ENCODE results near the gene SLC66A3.
A peak's percentile ranks its signal among the peaks of the same experiment; 100 is the strongest.

The SLC66A3 gene

DNA sequence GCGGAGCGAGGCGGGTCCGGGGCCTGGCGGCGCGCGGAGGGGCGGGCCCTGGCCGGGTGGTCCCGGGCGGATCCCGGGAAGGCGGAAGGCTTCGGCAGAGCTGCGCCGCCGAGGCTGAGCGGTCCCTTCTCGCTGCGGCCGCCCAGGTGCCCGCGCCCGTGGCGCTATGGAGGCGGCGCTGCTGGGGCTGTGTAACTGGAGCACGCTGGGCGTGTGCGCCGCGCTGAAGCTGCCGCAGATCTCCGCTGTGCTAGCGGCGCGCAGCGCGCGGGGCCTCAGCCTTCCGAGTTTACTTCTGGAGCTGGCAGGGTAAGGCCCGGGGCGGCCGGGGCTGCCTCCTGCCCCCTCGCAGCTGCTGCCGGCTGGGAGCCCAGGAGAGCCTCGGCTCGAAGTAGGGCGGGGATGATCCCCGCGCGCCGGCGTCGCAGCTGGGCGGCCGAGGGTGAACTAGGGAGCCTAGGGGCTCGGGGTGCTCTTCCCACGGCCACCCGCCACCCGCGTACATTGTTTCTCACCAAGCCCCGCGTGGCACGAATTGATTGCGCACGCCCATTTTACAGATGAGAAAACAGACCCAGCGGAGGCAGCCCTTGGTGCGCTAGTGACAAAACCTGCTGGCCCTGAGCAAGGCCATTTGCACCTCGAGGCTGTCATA lies at the start of gene SLC66A3:
Gene SLC66A3 (plus strand): TSS at position 87 of the 655 bp plus-strand sequence. CDS start 80 bp downstream, at position 167.
- Histone ChIP-seq H3K4me3 (ENCODE audit: low read length in 2 of 2) (peak within 1 kb of the TSS; percentile 83), H3K4me1 (ENCODE audit: control insufficient read depth, insufficient read depth, low read length) (peaks cover 24% of the 10 kb centered on the region), H3K27ac (ENCODE audit: low read length) (peak within 1 kb of the TSS; percentile 90), H3K36me3 (ENCODE audit: control insufficient read depth in 2 of 2, insufficient read depth in 2 of 2, low read length in 2 of 2) (no peaks in the 10 kb centered on the region), H3K9ac (ENCODE audit: low read length in 2 of 2) (peak within 1 kb of the TSS; percentile 88), H3K9me3 (ENCODE audit: control insufficient read depth in 2 of 2, low read length in 2 of 2) (no peaks in the 10 kb centered on the region), H3K27me3 (ENCODE audit: control insufficient read depth in 1 of 2, insufficient read depth in 2 of 2, low read length in 2 of 2) (no peaks in the 10 kb centered on the region)

DNA sequence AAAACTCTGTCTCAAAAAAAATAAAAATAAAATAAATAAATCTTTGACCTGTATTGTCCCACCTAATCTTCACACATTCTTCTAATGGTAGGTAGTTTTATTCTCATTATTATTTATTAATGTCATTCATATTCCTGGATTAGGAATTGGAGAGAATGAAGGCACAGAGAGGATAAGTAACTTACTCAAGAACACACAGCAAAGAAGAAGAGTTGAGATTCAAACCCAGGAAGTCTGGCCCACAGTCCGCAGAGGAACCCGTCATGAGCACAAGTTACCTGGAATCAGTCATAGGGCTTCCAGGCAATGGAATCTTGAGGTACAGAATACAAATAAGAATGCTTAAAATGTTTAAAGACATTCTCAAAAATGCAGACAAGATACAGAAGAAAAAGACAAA lies 46.3 kb upstream of the SLC66A3 start:
- H3K9ac ChIP-seq (ENCODE audit: low read length in 2 of 2) = no peak overlapping the region
- H3K36me3 ChIP-seq (ENCODE audit: control insufficient read depth in 2 of 2, insufficient read depth in 2 of 2, low read length in 2 of 2) = no peaks in the 10 kb centered on the region
- H3K9me3 ChIP-seq (ENCODE audit: control insufficient read depth in 2 of 2, low read length in 2 of 2) = no peaks in the 10 kb centered on the region
- no peak overlapping the region for H3K27ac ChIP-seq (ENCODE audit: low read length)
- no peaks in the 10 kb centered on the region for H3K4me1 ChIP-seq (ENCODE audit: control insufficient read depth, insufficient read depth, low read length)
- peaks cover 0 to 3% of the 10 kb centered on the region in 2 donors for H3K27me3 ChIP-seq (ENCODE audit: control insufficient read depth in 1 of 2, insufficient read depth in 2 of 2, low read length in 2 of 2)
- H3K4me3 ChIP-seq (ENCODE audit: low read length in 2 of 2) = no peak overlapping the region

DNA sequence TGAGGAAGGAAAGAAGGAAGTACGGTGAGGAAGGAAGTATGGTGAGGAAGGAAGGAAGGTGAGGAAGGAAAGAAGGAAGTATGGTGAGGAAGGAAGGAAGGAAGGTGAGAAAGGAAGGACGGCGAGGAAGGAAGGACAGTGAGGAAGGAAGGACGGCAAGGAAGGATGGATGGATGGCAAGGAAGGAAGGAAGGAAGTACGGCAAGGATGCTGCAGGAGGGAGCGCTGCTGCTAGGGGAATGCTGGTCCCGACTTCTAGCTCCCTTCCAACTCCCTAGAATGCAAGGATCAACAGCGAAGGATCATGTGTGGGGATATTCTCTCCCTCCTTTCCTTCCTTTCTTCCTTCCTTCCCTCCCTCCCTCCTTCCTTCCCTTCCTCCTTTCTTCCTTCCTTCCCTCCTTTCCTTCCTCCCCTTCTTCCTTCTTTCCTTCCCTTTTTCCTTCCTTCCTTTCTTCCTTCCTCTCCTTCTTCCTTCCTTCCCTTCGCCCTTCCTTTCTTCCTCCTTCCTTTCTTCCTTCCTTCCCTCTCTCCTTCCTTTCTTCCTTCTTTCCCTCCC lies 42.3 kb upstream of the SLC66A3 start:
- H3K4me3 ChIP-seq (ENCODE audit: low read length in 2 of 2) = no peak overlapping the region
- H3K36me3 ChIP-seq (ENCODE audit: control insufficient read depth in 2 of 2, insufficient read depth in 2 of 2, low read length in 2 of 2) = no peaks in the 10 kb centered on the region
- H3K4me1 ChIP-seq (ENCODE audit: control insufficient read depth, insufficient read depth, low read length) = no peaks in the 10 kb centered on the region
- peaks cover 0 to 3% of the 10 kb centered on the region in 2 donors for H3K27me3 ChIP-seq (ENCODE audit: control insufficient read depth in 1 of 2, insufficient read depth in 2 of 2, low read length in 2 of 2)
- no peak overlapping the region for H3K9ac ChIP-seq (ENCODE audit: low read length in 2 of 2)
- no peaks in the 10 kb centered on the region for H3K9me3 ChIP-seq (ENCODE audit: control insufficient read depth in 2 of 2, low read length in 2 of 2)
- H3K27ac ChIP-seq (ENCODE audit: low read length) = no peak overlapping the region

DNA sequence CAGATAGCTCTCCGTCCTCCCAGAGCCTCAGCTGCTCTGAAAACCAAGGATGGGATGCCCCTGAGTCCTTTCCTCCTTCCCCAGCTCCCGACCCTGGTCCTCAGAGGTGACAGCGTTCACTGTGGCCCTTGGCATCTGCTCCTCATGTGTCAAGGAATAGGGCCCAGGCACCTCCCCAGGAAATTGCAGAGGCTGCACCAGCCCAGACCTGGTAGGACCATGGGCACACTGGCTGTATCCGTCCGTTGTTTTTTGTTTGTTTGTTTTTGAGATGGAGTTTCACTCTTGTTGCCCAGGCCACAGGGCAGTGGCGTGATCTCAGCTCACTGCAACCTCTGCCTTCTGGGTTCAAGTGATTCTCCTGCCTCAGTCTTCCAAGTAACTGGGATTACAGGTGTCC lies 37.5 kb upstream of the SLC66A3 start:
- Histone ChIP-seq H3K27ac (ENCODE audit: low read length) (no peak overlapping the region), H3K4me3 (ENCODE audit: low read length in 2 of 2) (no peak overlapping the region), H3K4me1 (ENCODE audit: control insufficient read depth, insufficient read depth, low read length) (peaks cover 3% of the 10 kb centered on the region), H3K27me3 (ENCODE audit: control insufficient read depth in 1 of 2, insufficient read depth in 2 of 2, low read length in 2 of 2) (no peaks in the 10 kb centered on the region), H3K9me3 (ENCODE audit: control insufficient read depth in 2 of 2, low read length in 2 of 2) (no peaks in the 10 kb centered on the region), H3K9ac (ENCODE audit: low read length in 2 of 2) (no peak overlapping the region), H3K36me3 (ENCODE audit: control insufficient read depth in 2 of 2, insufficient read depth in 2 of 2, low read length in 2 of 2) (no peaks in the 10 kb centered on the region)

DNA sequence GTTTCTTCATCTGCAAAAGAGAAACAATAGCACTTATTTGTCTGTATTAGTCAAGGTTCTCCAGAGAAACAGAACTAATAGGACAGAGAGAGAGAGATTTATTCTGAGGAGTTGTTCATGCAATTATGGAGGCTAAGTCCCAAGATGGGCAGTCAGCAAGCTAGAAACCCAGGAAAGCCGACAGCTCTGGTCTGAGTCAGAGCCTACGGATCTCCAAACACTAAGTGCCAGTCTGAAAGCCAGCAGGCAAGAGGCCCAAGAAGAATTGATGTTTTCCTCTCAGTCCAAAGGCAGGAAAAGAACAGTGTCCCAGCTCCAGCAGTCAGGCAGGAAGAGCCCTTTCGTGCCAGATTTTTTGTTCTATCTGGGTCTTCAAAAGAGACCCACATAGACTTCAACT lies 36.5 kb upstream of the SLC66A3 start:
- Histone ChIP-seq H3K4me1 (ENCODE audit: control insufficient read depth, insufficient read depth, low read length) (peaks cover 3% of the 10 kb centered on the region), H3K9ac (ENCODE audit: low read length in 2 of 2) (no peak overlapping the region), H3K27ac (ENCODE audit: low read length) (no peak overlapping the region), H3K9me3 (ENCODE audit: control insufficient read depth in 2 of 2, low read length in 2 of 2) (no peaks in the 10 kb centered on the region), H3K36me3 (ENCODE audit: control insufficient read depth in 2 of 2, insufficient read depth in 2 of 2, low read length in 2 of 2) (no peaks in the 10 kb centered on the region), H3K27me3 (ENCODE audit: control insufficient read depth in 1 of 2, insufficient read depth in 2 of 2, low read length in 2 of 2) (no peaks in the 10 kb centered on the region), H3K4me3 (ENCODE audit: low read length in 2 of 2) (no peak overlapping the region)

DNA sequence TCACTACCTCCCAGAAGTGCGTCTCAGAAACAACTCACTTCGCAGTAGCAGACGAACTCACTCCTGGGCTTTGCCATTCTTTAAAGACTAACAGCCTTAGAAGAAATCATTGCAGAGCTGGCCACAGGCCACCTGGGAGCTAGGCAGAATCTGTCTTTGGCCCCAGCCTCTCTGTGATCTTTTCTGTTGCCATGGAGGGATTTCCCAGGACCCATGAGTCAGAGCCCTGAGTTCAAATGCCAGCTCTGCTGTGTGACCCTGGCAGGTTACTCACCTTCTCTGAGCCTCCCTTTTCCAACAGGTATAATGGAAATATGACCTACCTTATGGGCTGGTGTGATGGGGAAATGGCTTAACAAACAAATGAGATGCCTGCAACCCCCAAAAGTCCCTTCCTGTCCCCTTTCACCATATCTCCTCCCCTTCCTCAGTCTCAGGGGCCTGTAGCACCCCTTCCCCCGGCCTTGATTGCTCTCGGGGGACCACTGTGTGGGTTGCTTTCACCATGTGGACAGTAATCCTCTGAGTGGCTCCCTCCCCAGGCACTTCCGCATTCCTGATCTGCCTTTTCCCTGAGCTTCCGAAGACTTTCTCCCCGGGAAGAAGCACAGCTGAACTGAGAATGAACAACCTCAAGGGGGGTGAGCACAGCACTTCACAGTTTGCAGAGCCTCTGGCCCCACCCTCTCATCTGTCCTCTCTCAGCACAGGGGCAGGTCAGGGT lies 34.0 kb upstream of the SLC66A3 start:
- H3K4me3 ChIP-seq (ENCODE audit: low read length in 2 of 2) = no peak overlapping the region
- no peaks in the 10 kb centered on the region for H3K36me3 ChIP-seq (ENCODE audit: control insufficient read depth in 2 of 2, insufficient read depth in 2 of 2, low read length in 2 of 2)

DNA sequence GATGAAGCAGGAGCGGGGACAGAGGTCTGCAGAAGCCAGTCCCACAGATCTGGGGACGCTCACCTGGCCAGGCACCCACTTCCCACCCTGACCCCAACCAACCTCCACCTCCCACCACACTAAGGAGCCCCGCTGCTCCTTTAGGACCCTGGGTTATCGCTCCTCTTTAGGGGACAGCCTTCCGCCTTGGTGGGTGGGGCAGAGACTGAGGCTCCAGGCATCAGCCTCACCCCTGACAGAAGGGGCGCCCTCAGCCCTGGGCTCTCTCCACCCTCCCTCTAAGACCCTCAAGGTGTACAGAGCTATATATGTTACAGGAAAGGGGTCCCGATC lies 33.5 kb upstream of the SLC66A3 start:
- Histone ChIP-seq H3K36me3 (ENCODE audit: control insufficient read depth in 2 of 2, insufficient read depth in 2 of 2, low read length in 2 of 2) (no peaks in the 10 kb centered on the region), H3K4me3 (ENCODE audit: low read length in 2 of 2) (no peak overlapping the region), H3K27ac (ENCODE audit: low read length) (no peak overlapping the region), H3K9me3 (ENCODE audit: control insufficient read depth in 2 of 2, low read length in 2 of 2) (no peaks in the 10 kb centered on the region), H3K27me3 (ENCODE audit: control insufficient read depth in 1 of 2, insufficient read depth in 2 of 2, low read length in 2 of 2) (no peaks in the 10 kb centered on the region), H3K9ac (ENCODE audit: low read length in 2 of 2) (no peak overlapping the region), H3K4me1 (ENCODE audit: control insufficient read depth, insufficient read depth, low read length) (peaks cover 3% of the 10 kb centered on the region)

More for the DNA sequence above, 34.0 kb upstream of the SLC66A3 start:
- H3K4me1 ChIP-seq (ENCODE audit: control insufficient read depth, insufficient read depth, low read length) = peaks cover 3% of the 10 kb centered on the region
- no peak overlapping the region for H3K9ac ChIP-seq (ENCODE audit: low read length in 2 of 2)
- H3K27ac ChIP-seq (ENCODE audit: low read length) = no peak overlapping the region
- H3K27me3 ChIP-seq (ENCODE audit: control insufficient read depth in 1 of 2, insufficient read depth in 2 of 2, low read length in 2 of 2) = no peaks in the 10 kb centered on the region
- H3K9me3 ChIP-seq (ENCODE audit: control insufficient read depth in 2 of 2, low read length in 2 of 2) = no peaks in the 10 kb centered on the region

DNA sequence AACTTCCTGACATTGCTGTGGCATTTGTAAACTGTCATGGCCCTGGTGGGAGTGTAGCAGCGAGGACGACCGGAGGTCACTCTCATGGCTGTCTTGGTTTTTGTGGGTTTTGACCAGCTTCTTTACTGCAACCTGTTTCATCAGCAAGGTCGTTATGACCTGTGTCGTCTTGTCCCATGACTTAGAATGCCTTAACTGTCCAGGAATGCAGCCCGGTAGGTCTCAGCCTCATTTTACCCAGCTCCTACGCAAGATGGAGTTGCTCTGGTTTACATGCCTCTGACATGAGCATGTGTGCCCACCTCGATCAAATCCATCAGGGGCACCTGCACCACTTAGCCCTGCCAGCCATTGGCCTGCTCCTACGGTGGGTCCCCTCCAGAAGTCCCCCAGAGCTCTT lies 32.9 kb upstream of the SLC66A3 start:
- H3K9me3 ChIP-seq (ENCODE audit: control insufficient read depth in 2 of 2, low read length in 2 of 2) = no peaks in the 10 kb centered on the region

DNA sequence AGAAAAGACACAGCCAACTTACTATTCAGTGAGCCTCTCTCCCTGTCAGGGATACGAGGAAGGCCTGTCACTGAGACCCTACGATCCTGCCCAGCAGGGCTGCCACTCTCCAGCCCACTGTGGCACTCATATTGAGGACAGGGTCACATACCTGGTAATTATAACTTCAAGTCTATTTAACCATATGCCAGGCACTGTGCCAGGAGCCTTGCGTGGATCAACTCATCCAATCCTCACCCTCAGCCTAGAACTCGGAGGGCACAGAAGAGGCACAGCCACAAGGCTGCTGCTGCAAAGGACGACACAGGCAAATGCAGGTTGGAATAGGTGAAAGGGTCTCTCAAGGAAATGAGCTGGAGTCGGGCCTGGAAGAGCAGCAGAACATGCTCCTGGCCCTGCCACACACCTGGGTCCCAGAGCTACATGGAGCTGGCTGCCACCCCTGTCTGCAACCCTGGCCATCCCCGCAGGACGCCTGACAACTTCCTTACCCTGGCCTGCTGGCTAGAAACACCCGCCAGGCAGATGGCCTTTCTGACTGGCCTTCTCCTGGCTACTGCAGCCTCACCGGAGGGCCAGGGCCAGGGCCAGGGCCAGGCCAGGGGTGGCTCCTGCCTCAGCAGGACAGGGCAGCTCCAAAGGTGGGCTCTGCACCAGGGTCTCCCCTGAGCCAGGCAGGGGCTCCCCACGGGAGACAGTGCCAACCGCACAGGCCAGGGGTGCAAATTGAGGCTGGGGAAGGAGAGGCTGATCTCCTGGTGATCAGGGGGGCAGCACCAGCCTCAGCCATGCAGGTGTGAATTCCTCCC lies 32.1 kb upstream of the SLC66A3 start:
- H3K9me3 ChIP-seq (ENCODE audit: control insufficient read depth in 2 of 2, low read length in 2 of 2) = no peaks in the 10 kb centered on the region
- H3K9ac ChIP-seq (ENCODE audit: low read length in 2 of 2) = no peak overlapping the region
- no peaks in the 10 kb centered on the region for H3K36me3 ChIP-seq (ENCODE audit: control insufficient read depth in 2 of 2, insufficient read depth in 2 of 2, low read length in 2 of 2)
- H3K27ac ChIP-seq (ENCODE audit: low read length) = no peak overlapping the region
- H3K4me1 ChIP-seq (ENCODE audit: control insufficient read depth, insufficient read depth, low read length) = peaks cover 3% of the 10 kb centered on the region
- H3K4me3 ChIP-seq (ENCODE audit: low read length in 2 of 2) = no peak overlapping the region
- H3K27me3 ChIP-seq (ENCODE audit: control insufficient read depth in 1 of 2, insufficient read depth in 2 of 2, low read length in 2 of 2) = no peaks in the 10 kb centered on the region

More for the DNA sequence above, 32.9 kb upstream of the SLC66A3 start:
- Histone ChIP-seq H3K9ac (ENCODE audit: low read length in 2 of 2) (no peak overlapping the region), H3K27me3 (ENCODE audit: control insufficient read depth in 1 of 2, insufficient read depth in 2 of 2, low read length in 2 of 2) (no peaks in the 10 kb centered on the region), H3K36me3 (ENCODE audit: control insufficient read depth in 2 of 2, insufficient read depth in 2 of 2, low read length in 2 of 2) (no peaks in the 10 kb centered on the region), H3K4me3 (ENCODE audit: low read length in 2 of 2) (no peak overlapping the region), H3K4me1 (ENCODE audit: control insufficient read depth, insufficient read depth, low read length) (peaks cover 3% of the 10 kb centered on the region), H3K27ac (ENCODE audit: low read length) (no peak overlapping the region)

DNA sequence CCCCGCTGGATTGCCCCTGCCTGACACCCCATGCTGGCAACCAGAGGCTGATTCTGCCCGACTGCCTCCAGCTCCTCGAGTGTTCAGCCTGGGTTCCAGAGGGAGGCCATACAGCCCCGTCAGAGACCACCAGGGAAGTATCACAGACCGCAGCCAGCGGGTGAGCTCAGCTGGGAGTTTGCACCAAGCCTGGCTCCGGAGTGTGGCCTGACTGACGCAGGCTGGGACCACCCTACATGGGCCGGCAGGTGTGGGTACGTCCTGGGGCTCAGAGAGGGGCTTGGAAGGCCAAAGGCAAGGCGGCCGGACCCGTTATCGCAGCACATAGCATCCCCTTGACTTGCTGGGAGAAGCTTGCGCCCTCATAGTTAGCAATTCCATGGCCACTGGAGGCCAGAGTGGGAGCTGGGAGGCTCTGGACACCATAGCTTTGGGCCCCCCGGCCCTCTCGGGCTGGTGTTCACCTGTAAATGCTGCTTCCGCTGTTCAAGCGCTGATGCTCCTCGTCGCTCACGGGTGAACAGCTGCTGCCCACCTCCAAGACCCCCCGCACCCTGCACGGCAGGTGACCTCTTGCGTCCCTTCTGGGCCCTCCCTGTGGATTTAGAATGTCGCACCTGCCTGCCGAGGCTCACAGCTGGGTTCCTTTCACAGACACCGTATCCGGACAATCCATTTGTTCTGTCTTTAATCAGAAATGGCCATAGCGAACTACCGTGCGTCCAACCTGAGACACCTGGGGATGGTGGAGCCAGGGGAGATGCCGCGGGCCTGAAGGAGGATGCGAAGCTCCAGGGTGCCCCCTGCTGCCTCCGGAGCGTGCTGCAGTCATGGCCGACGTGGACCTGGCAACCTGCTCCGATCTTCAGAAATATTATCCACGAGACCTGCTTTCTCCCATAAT lies 31.2 kb upstream of the SLC66A3 start:
- Histone ChIP-seq H3K36me3 (ENCODE audit: control insufficient read depth in 2 of 2, insufficient read depth in 2 of 2, low read length in 2 of 2) (no peaks in the 10 kb centered on the region), H3K4me1 (ENCODE audit: control insufficient read depth, insufficient read depth, low read length) (peaks cover 5% of the 10 kb centered on the region), H3K9me3 (ENCODE audit: control insufficient read depth in 2 of 2, low read length in 2 of 2) (no peaks in the 10 kb centered on the region), H3K27ac (ENCODE audit: low read length) (no peak overlapping the region), H3K4me3 (ENCODE audit: low read length in 2 of 2) (no peak overlapping the region), H3K27me3 (ENCODE audit: control insufficient read depth in 1 of 2, insufficient read depth in 2 of 2, low read length in 2 of 2) (no peaks in the 10 kb centered on the region), H3K9ac (ENCODE audit: low read length in 2 of 2) (no peak overlapping the region)

Data from stomach smooth muscle (tissue), 2 donors.